GM13977 (cell line): ENCODE data around the gene CPLX3.

Experiments
- DNase-seq: peaks from one replicate; pipeline ENCODE4 v3.0.0; 2012; ENCODE audit warnings: low spot score
- CTCF ChIP-seq: IDR thresholded peaks from 2 replicates; pipeline ENCODE4 v1.5.1; 2012; ENCODE audit warnings: mild to moderate bottlenecking, control low read depth; ENCODE audit not compliant: insufficient read depth; ENCODE audit errors: extremely low read depth, missing control alignments
- in situ Hi-C: fragments of 300-500 bp; cut with MboI; formaldehyde crosslinking; loops from one replicate; pipeline ENCODE4 v1.12.0; 2022; ENCODE audit warnings: low sequenced_read_pairs, low pct_unique_long_range_greater_than_20kb, mixed read lengths, inconsistent platforms; ENCODE audit not compliant: unreplicated experiment

The CPLX3 gene

GRCh38 chr15:74812533-74812932 is 13.9 kb upstream of the CPLX3 start, which contains the start of gene LMAN1L:
TSS of gene LMAN1L (plus strand) at chr15:74812835. CDS start at chr15:74812855, 20 bp downstream.
- in situ Hi-C loops: no loop called here
- no peak for TF ChIP-seq CTCF
- DNase-seq: no peak

- no peak for TF ChIP-seq CTCF
- in situ Hi-C loops: no loop called here
- DNase-seq: no peak
Measured at GRCh38 chr15:74815121-74815934, 11.1 kb upstream of the CPLX3 start.

- in situ Hi-C loops: no loop called here
- TF ChIP-seq CTCF: no peak
- DNase-seq: no peak
Measured at GRCh38 chr15:74815961-74816360, 10.5 kb upstream of the CPLX3 start.

GRCh38 chr15:74816624-74817369 is 9.6 kb upstream of the CPLX3 start:
- no peak for TF ChIP-seq CTCF
- no peak for DNase-seq
- in situ Hi-C loops: no loop called here

GRCh38 chr15:74817370-74817737 is 9.1 kb upstream of the CPLX3 start:
- in situ Hi-C loops: no loop called here
- TF ChIP-seq CTCF: no peak
- no peak for DNase-seq

- no peak for TF ChIP-seq CTCF
Measured at GRCh38 chr15:74820056-74820455, 6.4 kb upstream of the CPLX3 start.

More at GRCh38 chr15:74820056-74820455, 6.4 kb upstream of the CPLX3 start:
- in situ Hi-C loops: no loop called here
- DNase-seq: no peak
